GM23338 (cell line): ENCODE data around the gene ASTL. TPM values are rescaled to one million over a fixed set of nuclear protein-coding genes. Genes with fewer than 3 reads are reported as not detected.

ENCODE experiments used
- ATAC-seq: fragments of 200-7000 bp; cut with Tn5 transposase; 3 replicates; pipeline ENCODE4 v1.9.1; 2020
- DNase-seq: peaks from one replicate; pipeline ENCODE4 v3.0.0-alpha.2; 2015; ENCODE audit warnings: low spot score
- H2AFZ ChIP-seq: fragments of 200-600 bp; sonication (generic); 2 replicates; pipeline ENCODE4 v1.8.0; 2016; ENCODE audit warnings: antibody characterized with exemption, mild to moderate bottlenecking, moderate library complexity
- H3F3A ChIP-seq: fragments of 200-600 bp; sonication (generic); replicated peaks from 2 replicates; pipeline ENCODE4 v1.8.0; 2017; ENCODE audit warnings: antibody characterized with exemption, mixed run types, low read depth
- H3K27ac ChIP-seq: fragments of 200-600 bp; sonication (generic); 2 replicates; pipeline ENCODE4 v1.6.1; 2016; ENCODE audit warnings: low read depth
- H3K27me3 ChIP-seq: fragments of 200-600 bp; sonication (generic); 2 replicates; pipeline ENCODE4 v1.8.0; 2016; ENCODE audit warnings: mild to moderate bottlenecking, mixed run types, moderate library complexity; ENCODE audit not compliant: insufficient read depth
- H3K36me3 ChIP-seq: fragments of 200-600 bp; sonication (generic); 2 replicates; pipeline ENCODE4 v1.8.0; 2016; ENCODE audit warnings: mild to moderate bottlenecking; ENCODE audit not compliant: insufficient read depth
- H3K4me1 ChIP-seq: fragments of 200-600 bp; sonication (generic); 2 replicates; pipeline ENCODE4 v1.8.0; 2016; ENCODE audit warnings: mild to moderate bottlenecking, moderate library complexity; ENCODE audit not compliant: insufficient read depth
- H3K4me2 ChIP-seq: fragments of 200-600 bp; sonication (generic); 2 replicates; pipeline ENCODE4 v1.7.1; 2017; ENCODE audit warnings: mixed run types
- H3K4me3 ChIP-seq: fragments of 200-600 bp; sonication (generic); 2 replicates; pipeline ENCODE4 v1.6.1; 2016; ENCODE audit warnings: mixed run types
- H3K79me2 ChIP-seq: fragments of 200-600 bp; sonication (generic); replicated peaks from 2 replicates; pipeline ENCODE4 v1.8.0; 2017; ENCODE audit warnings: mild to moderate bottlenecking; ENCODE audit not compliant: insufficient read depth
- H3K9me2 ChIP-seq: fragments of 200-600 bp; sonication (generic); 2 replicates; pipeline ENCODE4 v1.8.0; 2017; ENCODE audit not compliant: insufficient read depth
- H4K20me1 ChIP-seq: fragments of 200-600 bp; sonication (generic); replicated peaks from 2 replicates; pipeline ENCODE4 v1.8.0; 2017; ENCODE audit warnings: mild to moderate bottlenecking; ENCODE audit not compliant: insufficient read depth
- H3K27ac Mint-ChIP-seq: 2 replicates; pipeline ENCODE4 v1.8.0; 2020; ENCODE audit warnings: inconsistent platforms, mild to moderate bottlenecking, moderate library complexity, mixed read lengths
- H3K27me3 Mint-ChIP-seq: 3 replicates; pipeline ENCODE4 v1.8.0; 2022; ENCODE audit warnings: low read depth, mild to moderate bottlenecking, moderate library complexity, mixed read lengths, inconsistent platforms; ENCODE audit not compliant: insufficient read depth, poor library complexity
- H3K36me3 Mint-ChIP-seq: 3 replicates; pipeline ENCODE4 v1.8.0; 2021; ENCODE audit warnings: low read depth, mild to moderate bottlenecking, inconsistent platforms, moderate library complexity, mixed read lengths
- H3K4me1 Mint-ChIP-seq: 3 replicates; pipeline ENCODE4 v1.8.0; 2020; ENCODE audit warnings: mild to moderate bottlenecking, inconsistent platforms, mixed read lengths
- H3K4me3 Mint-ChIP-seq: 3 replicates; pipeline ENCODE4 v1.8.0; 2021; ENCODE audit warnings: moderate library complexity, mild to moderate bottlenecking, inconsistent platforms, mixed read lengths
- H3K9me3 Mint-ChIP-seq: 3 replicates; pipeline ENCODE4 v1.8.0; 2020; ENCODE audit warnings: moderate library complexity, mild to moderate bottlenecking, inconsistent platforms, mixed read lengths
- POLR2AphosphoS5 ChIP-seq: IDR thresholded peaks from 2 replicates; pipeline ENCODE4 v1.6.1; 2016; ENCODE audit warnings: antibody characterized with exemption, low read depth
- polyA plus RNA-seq: library from polyadenylated mRNA; unstranded; fragments of >200 nt; fragmentation: Nextera tagmentation; extraction: Ambion mirVana; gene quantifications from 2 replicates; pipeline ENCODE4 v1.2.1, GENCODE V29; 2016
- total RNA-seq: library from RNA; depleted of rRNA; stranded (reverse); fragments of >200 nt; shearing (Covaris generic); gene quantifications from 2 replicates; pipeline ENCODE4 v1.2.3, GENCODE V29; 2014
- TF ChIP-seq, protein P1 (sequence below): fragments of 250-450 bp; sonication (Bioruptor Pico); IDR thresholded peaks from 2 replicates; pipeline ENCODE4 v1.5.0; 2020; ENCODE audit warnings: mild to moderate bottlenecking, moderate library complexity

ASTL gene
- total and polyA plus RNA-seq, 2 experiments from 2014 or later, result 0.23 TPM; not detected in 1

- TF ChIP-seq, protein P1, sequence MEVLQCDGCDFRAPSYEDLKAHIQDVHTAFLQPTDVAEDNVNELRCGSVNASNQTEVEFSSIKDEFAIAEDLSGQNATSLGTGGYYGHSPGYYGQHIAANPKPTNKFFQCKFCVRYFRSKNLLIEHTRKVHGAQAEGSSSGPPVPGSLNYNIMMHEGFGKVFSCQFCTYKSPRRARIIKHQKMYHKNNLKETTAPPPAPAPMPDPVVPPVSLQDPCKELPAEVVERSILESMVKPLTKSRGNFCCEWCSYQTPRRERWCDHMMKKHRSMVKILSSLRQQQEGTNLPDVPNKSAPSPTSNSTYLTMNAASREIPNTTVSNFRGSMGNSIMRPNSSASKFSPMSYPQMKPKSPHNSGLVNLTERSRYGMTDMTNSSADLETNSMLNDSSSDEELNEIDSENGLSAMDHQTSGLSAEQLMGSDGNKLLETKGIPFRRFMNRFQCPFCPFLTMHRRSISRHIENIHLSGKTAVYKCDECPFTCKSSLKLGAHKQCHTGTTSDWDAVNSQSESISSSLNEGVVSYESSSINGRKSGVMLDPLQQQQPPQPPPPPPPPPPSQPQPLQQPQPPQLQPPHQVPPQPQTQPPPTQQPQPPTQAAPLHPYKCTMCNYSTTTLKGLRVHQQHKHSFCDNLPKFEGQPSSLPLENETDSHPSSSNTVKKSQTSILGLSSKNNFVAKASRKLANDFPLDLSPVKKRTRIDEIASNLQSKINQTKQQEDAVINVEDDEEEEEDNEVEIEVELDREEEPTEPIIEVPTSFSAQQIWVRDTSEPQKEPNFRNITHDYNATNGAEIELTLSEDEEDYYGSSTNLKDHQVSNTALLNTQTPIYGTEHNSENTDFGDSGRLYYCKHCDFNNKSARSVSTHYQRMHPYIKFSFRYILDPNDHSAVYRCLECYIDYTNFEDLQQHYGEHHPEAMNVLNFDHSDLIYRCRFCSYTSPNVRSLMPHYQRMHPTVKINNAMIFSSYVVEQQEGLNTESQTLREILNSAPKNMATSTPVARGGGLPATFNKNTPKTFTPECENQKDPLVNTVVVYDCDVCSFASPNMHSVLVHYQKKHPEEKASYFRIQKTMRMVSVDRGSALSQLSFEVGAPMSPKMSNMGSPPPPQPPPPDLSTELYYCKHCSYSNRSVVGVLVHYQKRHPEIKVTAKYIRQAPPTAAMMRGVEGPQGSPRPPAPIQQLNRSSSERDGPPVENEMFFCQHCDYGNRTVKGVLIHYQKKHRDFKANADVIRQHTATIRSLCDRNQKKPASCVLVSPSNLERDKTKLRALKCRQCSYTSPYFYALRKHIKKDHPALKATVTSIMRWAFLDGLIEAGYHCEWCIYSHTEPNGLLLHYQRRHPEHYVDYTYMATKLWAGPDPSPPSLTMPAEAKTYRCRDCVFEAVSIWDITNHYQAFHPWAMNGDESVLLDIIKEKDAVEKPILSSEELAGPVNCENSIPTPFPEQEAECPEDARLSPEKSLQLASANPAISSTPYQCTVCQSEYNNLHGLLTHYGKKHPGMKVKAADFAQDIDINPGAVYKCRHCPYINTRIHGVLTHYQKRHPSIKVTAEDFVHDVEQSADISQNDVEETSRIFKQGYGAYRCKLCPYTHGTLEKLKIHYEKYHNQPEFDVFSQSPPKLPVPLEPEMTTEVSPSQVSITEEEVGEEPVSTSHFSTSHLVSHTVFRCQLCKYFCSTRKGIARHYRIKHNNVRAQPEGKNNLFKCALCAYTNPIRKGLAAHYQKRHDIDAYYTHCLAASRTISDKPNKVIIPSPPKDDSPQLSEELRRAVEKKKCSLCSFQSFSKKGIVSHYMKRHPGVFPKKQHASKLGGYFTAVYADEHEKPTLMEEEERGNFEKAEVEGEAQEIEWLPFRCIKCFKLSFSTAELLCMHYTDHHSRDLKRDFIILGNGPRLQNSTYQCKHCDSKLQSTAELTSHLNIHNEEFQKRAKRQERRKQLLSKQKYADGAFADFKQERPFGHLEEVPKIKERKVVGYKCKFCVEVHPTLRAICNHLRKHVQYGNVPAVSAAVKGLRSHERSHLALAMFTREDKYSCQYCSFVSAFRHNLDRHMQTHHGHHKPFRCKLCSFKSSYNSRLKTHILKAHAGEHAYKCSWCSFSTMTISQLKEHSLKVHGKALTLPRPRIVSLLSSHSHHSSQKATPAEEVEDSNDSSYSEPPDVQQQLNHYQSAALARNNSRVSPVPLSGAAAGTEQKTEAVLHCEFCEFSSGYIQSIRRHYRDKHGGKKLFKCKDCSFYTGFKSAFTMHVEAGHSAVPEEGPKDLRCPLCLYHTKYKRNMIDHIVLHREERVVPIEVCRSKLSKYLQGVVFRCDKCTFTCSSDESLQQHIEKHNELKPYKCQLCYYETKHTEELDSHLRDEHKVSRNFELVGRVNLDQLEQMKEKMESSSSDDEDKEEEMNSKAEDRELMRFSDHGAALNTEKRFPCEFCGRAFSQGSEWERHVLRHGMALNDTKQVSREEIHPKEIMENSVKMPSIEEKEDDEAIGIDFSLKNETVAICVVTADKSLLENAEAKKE (CRISPR knock-in tag), result no peak
Measured at GRCh38 chr2:96153991-96154431, 15.7 kb upstream of the ASTL start (continued).

DNA sequence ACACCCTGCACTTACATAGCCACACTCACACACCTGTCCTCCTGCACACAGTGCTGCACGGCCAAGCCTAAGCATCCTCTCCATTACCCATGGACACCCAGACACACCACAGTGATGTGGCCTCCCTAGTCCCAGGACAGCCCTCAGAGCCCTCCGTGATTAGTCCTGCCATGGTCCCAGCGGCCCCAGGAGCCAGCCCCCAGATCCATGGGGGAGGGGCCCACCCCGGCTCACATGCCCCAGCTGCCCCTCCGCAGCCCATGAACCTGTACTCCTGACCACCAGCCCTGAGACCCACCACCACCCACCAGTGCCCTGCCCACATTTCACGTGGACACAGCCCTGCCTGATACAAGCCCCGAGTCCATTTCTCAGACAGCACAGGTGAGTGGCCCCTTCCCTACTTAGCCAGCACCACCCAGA, 15.0 kb upstream of the ASTL start:
- peaks cover 28% of the 10 kb centered on the region for H3K4me1 Mint-ChIP-seq
- no peak for ATAC-seq
- Histone ChIP-seq H2AFZ (no peak overlapping the region), H3K9me2 (no peaks in the 10 kb centered on the region), H3K4me3 (no peak overlapping the region), H3K27ac (no peak overlapping the region), H3K79me2 (no peaks in the 10 kb centered on the region), H3K4me2 (no peak overlapping the region), H4K20me1 (no peaks in the 10 kb centered on the region), H3K36me3 (no peaks in the 10 kb centered on the region), H3K27me3 (no peaks in the 10 kb centered on the region), H3F3A (no peaks in the 10 kb centered on the region; the same call in 1 of the 2 replicates), H3K4me1 (peaks cover 13% of the 10 kb centered on the region)
- peaks cover 7% of the 10 kb centered on the region for H3K27me3 Mint-ChIP-seq
- DNase-seq, result no peak
- H3K9me3 Mint-ChIP-seq, result no peaks in the 10 kb centered on the region
- no peak for TF ChIP-seq POLR2AphosphoS5
- H3K4me3 Mint-ChIP-seq, result no peak overlapping the region
- H3K36me3 Mint-ChIP-seq, result no peaks in the 10 kb centered on the region; the same call in 2 of the 3 replicates
- no peak overlapping the region for H3K27ac Mint-ChIP-seq
